Motor neuron (in vitro differentiated cells): ENCODE measurements around the gene C2CD2. TPM values are rescaled to one million over a fixed set of nuclear protein-coding genes. Genes with fewer than 3 reads are reported as not detected.

Experiments used
- ATAC-seq, 8 experiments: fragments of 200-7000 bp; cut with Tn5 transposase; replicated peaks in 6 of 8; 2 replicates each; pipeline ENCODE4 v1.8.0; 2021; ENCODE audit warnings: mild to moderate bottlenecking in 8 of 8, moderate library complexity in 8 of 8
- H3K27ac ChIP-seq, 2 donors: fragments of 250-450 bp; sonication (Bioruptor Pico); 2 replicates each; pipeline ENCODE4 v1.9.0; 2021; ENCODE audit warnings: antibody characterized with exemption in 2 of 2, mild to moderate bottlenecking in 2 of 2, moderate library complexity in 1 of 2
- H3K4me1 ChIP-seq, 2 donors: fragments of 250-450 bp; sonication (Bioruptor Pico); replicated peaks in 1 of 2; 2 replicates each; pipeline ENCODE4 v1.6.1; 2021; ENCODE audit warnings: antibody characterized with exemption in 2 of 2, mild to moderate bottlenecking in 2 of 2, moderate library complexity in 1 of 2
- H3K4me3 ChIP-seq, 5 donors: fragments of 250-450 bp; sonication (Bioruptor Pico); 2 replicates each; pipeline ENCODE4 v1.9.0; 2021; ENCODE audit warnings: antibody characterized with exemption in 5 of 5, mild to moderate bottlenecking in 5 of 5, moderate library complexity in 4 of 5
- WGBS, 10 experiments: fragments of 450-650 bp; shearing (Covaris generic); methylation state at CpG; one replicate each; pipeline ENCODE4 v1.0.0; 2022; 5-methylcytosine and 5-hydroxymethylcytosine counted together
- in situ Hi-C, 9 experiments: fragments of 400-800 bp; cut with MboI; loops; one replicate each; pipeline ENCODE4 v1.15.0; 2021; ENCODE audit warnings: low sequenced_read_pairs in 9 of 9, low pct_unique_long_range_greater_than_20kb in 2 of 9; ENCODE audit not compliant: unreplicated experiment in 9 of 9
- total RNA-seq, 8 experiments: library from RNA; unstranded; fragments of 300-600 nt; gene quantifications; 2 replicates each; pipeline versions ENCODE4 v1.2.3 to v1.2.4, GENCODE V29; 2022

The C2CD2 gene
- total RNA-seq, 8 experiments from 2014 or later: 3.5 to 22.3 (median 6.6) TPM

GRCh38 chr21:41894511-41894910 lies 59.3 kb downstream of the C2CD2 start:
- 20 to 100% (median 89%) methylated on average over 1 to 5 of the region's 9 CpGs; no CpG with 5 or more reads in 3 of the 10 experiments for WGBS, 10 experiments
- no peak for ATAC-seq
- Histone ChIP-seq H3K4me3 (no peak overlapping the region), H3K4me1 (peaks cover 8 to 10% of the 10 kb centered on the region in 2 donors), H3K27ac (no peak overlapping the region)
- in situ Hi-C loops: no loop called here

DNA sequence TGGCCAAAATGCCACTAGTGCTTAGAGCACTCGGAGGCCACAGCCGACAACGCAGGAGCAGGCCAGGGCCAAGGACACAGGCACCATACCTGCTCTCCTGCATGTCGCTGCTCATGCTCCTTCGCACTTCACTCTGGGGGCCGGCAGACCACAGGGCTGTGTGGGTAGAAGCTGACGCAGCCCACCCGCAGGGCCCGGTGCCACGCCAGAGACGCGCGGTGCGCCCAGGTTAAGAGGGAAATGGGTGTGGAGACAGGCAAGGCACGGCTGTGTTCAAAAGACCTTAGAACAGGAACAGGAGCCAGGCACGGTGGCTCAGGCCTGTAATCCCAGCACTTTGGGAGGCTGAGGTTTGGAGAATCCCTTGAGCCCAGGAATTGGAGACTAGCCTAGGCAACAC lies 61.1 kb downstream of the C2CD2 start:
- Histone ChIP-seq H3K27ac (no peak overlapping the region), H3K4me1 (peaks cover 1 to 5% of the 10 kb centered on the region in 2 donors), H3K4me3 (no peak overlapping the region)
- no peak for ATAC-seq
- 67 to 100% (median 95%) methylated on average over 1 to 14 of the region's 16 CpGs; no CpG with 5 or more reads in 1 of the 10 experiments for WGBS, 10 experiments
- in situ Hi-C loops: no loop called here

DNA sequence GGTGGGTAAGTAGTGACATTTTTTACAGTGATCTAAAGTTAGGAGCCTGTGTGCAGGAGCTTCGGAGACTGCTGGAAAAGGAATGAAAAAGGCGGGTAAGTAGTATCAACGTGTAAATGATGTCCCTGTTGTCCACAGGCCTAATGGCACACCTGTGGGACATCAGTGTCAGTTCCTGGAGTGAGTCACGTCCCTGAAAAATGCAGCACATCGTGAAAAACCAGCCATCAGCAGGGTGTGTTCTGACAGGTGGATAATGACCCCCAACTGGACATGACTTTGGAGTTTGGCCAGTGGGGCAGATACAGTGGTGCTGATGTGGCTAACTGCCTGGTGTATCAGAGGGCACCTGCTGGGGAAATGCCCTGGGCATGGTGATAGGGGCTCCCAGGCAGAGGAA lies 62.7 kb downstream of the C2CD2 start:
- H3K4me3 ChIP-seq: no peak overlapping the region
- H3K27ac ChIP-seq: no peak overlapping the region
- in situ Hi-C loops: no loop called here
- peaks cover under 1 to 5% of the 10 kb centered on the region in 2 donors for H3K4me1 ChIP-seq
- 40 to 93% (median 83%) methylated on average over 2 to 5 of the region's 5 CpGs; no CpG with 5 or more reads in 4 of the 10 experiments for WGBS, 10 experiments
- no peak for ATAC-seq

DNA sequence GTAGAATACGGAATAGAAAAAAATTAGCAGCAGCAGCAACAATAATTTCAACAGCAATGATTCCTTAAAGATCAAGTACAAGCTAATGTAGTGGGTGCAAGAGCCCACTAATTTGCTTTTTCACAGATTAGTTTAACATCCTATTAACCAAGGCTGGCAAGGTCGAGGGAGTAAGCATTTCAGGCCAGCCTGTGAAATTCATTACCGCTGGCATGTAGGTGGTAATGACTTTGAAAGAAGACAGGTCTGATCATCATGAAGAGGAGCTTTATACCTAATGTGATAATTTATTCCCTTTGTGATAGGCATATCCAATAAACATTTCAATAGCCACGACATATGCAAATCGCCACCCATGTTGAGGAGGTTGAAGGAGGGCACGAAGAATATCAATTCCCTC lies 63.5 kb downstream of the C2CD2 start:
- H3K4me1 ChIP-seq: peaks cover 5 to 8% of the 10 kb centered on the region in 2 donors
- in situ Hi-C loops: no loop called here
- 63 to 94% (median 85%) methylated on average over 2 to 6 of the region's 6 CpGs for WGBS, 10 experiments
- no peak overlapping the region for H3K4me3 ChIP-seq
- no peak for ATAC-seq
- H3K27ac ChIP-seq: no peak overlapping the region

GRCh38 chr21:41888749-41889376 lies 65.0 kb downstream of the C2CD2 start:
- no peak overlapping the region for H3K27ac ChIP-seq
- H3K4me1 ChIP-seq: peaks cover 5 to 19% of the 10 kb centered on the region in 2 donors
- H3K4me3 ChIP-seq: no peak overlapping the region
- 78 to 100% (median 95%) methylated on average over 1 to 3 of the region's 13 CpGs; no CpG with 5 or more reads in 4 of the 10 experiments for WGBS, 10 experiments
- in situ Hi-C loops: no loop called here
- ATAC-seq: no peak

DNA sequence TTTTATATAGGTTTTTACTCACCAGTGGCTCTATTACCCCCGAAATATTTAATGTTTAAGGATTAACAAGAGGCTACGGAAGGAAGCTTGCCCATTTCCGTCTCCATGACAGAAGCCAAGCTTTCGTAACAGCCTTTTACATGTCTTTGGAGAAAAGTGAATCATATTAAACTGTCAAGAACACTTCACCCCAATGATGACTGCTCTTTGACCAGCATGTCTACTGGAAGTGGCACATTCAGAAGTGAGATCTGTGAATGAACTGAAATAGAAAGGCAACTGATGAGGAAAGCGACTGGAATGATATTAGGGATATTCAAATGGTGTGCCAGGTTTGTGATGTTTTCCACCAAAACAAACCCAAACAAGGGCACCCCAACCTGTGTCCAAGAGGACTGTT lies 66.2 kb downstream of the C2CD2 start:
- Histone ChIP-seq H3K27ac (no peak overlapping the region), H3K4me3 (no peak overlapping the region), H3K4me1 (peaks cover 5 to 19% of the 10 kb centered on the region in 2 donors)
- in situ Hi-C loops: no loop called here
- 60 to 96% (median 93%) methylated on average over 1 to 5 of the region's 5 CpGs for WGBS, 10 experiments
- ATAC-seq: no peak

- Histone ChIP-seq H3K27ac (no peak overlapping the region), H3K4me3 (no peak overlapping the region), H3K4me1 (peaks cover 5 to 19% of the 10 kb centered on the region in 2 donors)
- ATAC-seq: no peak
- in situ Hi-C loops: no loop called here
- WGBS, 10 experiments: 79 to 100% (median 86%) methylated on average over 1 to 7 of the region's 7 CpGs
These were observed 67.5 kb downstream of the C2CD2 start for GRCh38 chr21:41886328-41886727.

DNA sequence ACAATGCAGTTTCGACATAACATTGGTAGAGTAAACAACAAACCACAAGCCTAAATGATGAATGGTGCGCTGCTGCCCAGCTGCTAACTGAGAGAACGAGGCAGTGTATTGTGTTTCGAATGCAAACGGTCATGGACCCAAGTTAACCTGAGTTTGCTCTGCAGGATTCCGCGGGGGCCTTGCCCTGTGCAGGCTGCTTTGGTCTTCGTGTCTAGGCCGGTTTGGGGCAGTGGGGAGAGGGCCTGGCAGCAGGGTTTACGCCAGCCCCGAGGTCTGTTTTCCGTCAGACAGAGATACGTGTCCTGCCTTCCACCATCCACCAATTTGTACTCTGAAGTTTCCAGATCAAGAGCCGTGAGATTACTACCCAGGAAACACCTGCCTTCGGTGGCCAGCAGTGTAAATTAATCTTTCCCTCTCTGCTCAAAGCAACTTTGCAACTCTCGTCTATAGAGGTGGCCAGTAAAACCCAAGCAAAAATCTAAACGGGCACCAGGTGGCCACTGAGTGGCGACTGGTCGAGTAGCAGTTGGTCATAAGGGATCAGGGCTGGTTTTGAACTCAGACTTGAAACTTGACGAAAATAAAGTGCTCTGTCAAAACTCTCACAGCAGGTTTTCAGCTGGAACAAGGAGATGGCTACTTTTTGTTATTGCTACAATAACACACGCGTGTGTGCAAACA lies 68.3 kb downstream of the C2CD2 start:
- peak in 5 of 8 experiments; percentile 29 to 77 (median 62) for ATAC-seq
- in situ Hi-C loops: no loop called here
- 37 to 87% (median 60%) methylated on average over 3 to 11 of the region's 22 CpGs; no CpG with 5 or more reads in 1 of the 10 experiments for WGBS, 10 experiments
- peak overlapping the region in 1 of 2 donors; percentile 67 for H3K27ac ChIP-seq
- H3K4me3 ChIP-seq: no peak overlapping the region
- H3K4me1 ChIP-seq: peaks cover 5 to 19% of the 10 kb centered on the region in 2 donors

GRCh38 chr21:41884501-41885030 lies 69.3 kb downstream of the C2CD2 start:
- in situ Hi-C loops: no loop called here
- peak overlapping the region in 1 of 2 donors; percentile 67 for H3K27ac ChIP-seq
- 60 to 100% (median 88%) methylated on average over 1 to 5 of the region's 19 CpGs; no CpG with 5 or more reads in 4 of the 10 experiments for WGBS, 10 experiments
- H3K4me1 ChIP-seq: peaks cover 0 to 19% of the 10 kb centered on the region in 2 donors
- ATAC-seq: peak in 1 of 8 experiments; percentile 8
- no peak overlapping the region for H3K4me3 ChIP-seq

DNA sequence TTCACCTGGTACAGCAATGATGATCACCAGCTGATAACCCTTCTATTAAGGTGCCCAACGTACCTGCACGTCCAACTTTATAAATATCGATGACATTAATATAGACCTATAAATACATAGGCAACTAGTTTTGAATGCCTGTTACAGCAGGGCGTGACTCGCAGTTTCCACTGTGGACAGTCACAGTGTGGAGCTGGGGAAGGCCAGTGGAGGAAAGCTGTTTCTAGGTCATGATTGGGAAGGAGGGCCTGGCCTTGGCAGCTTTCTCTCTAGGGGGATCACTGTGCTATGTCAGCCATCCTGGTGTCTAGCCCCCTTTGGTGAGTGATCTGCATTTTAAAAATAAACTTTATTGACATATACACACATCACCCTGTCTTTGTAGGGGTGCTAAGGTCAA lies 70.2 kb downstream of the C2CD2 start:
- peaks cover 0 to 19% of the 10 kb centered on the region in 2 donors for H3K4me1 ChIP-seq
- no peak overlapping the region for H3K4me3 ChIP-seq
- H3K27ac ChIP-seq: no peak overlapping the region
- no peak for ATAC-seq
- 80 to 100% (median 92%) methylated on average over 1 to 4 of the region's 5 CpGs; no CpG with 5 or more reads in 2 of the 10 experiments for WGBS, 10 experiments
- in situ Hi-C loops: no loop called here

DNA sequence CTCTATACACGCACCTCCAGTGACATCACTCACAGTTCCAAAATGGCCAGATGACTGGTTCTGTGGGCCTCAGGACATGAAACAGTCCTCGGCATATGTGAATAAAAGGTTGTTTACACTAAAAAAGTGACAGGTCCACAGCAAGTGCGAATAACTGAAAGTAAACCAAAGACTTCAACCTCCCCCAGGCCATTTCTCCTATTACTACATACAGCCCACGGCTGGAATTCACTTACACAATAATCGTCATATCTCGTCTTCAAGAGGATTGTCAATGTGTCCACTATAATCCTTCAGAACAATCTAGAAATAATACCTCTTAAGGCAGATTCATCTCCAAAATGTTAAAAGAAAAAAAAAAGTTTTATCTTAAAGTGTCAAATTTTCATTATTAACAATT lies 72.8 kb downstream of the C2CD2 start:
- 83 to 100% (median 96%) methylated on average over 1 to 6 of the region's 6 CpGs for WGBS, 10 experiments
- no peak overlapping the region for H3K27ac ChIP-seq
- H3K4me1 ChIP-seq: peaks cover 5 to 22% of the 10 kb centered on the region in 2 donors
- H3K4me3 ChIP-seq: no peak overlapping the region
- no peak for ATAC-seq
- in situ Hi-C loops: no loop called here

GRCh38 chr21:41880153-41880552 lies 73.7 kb downstream of the C2CD2 start:
- H3K27ac ChIP-seq: no peak overlapping the region
- peaks cover 5 to 13% of the 10 kb centered on the region in 2 donors for H3K4me1 ChIP-seq
- in situ Hi-C loops: no loop called here
- ATAC-seq: no peak
- peak overlapping the region; percentile 54 to 96 (median 75) for H3K4me3 ChIP-seq
- WGBS, 10 experiments: 58 to 90% (median 84%) methylated on average over 2 to 9 of the region's 9 CpGs
